Stimulated activated CD8-positive, alpha-beta memory T cell treated with anti-CD3 and anti-CD28 coated beads, Interleukin-15, amount 100 ng/mL, for 48 hours (primary cell): Measurements from ENCODE around the gene CCL22.
"Not testable (repeated sequence)": the region's sequence is repeated elsewhere in the genome, so short reads cannot be mapped to it uniquely, and the experiment has no call there.

Experiments used
- DNase-seq, 2 donors: peaks; one replicate each; pipeline ENCODE4 v3.0.0-alpha.2; 2020; ENCODE audit warnings: low read depth in 2 of 2

Gene CCL22

GRCh38 chr16:57358527-57359095 is at the start of gene CCL22:
Gene CCL22, plus strand, starts transcription at chr16:57358783. Its CDS starts 34 bp downstream, at chr16:57358817.
- DNase-seq, result peak in 1 of 2 donors; percentile 13

GRCh38 chr16:57310801-57311200 is 47.8 kb upstream of the CCL22 start:
- no peak for DNase-seq

- no peak for DNase-seq
Measured at GRCh38 chr16:57313509-57313908, 45.1 kb upstream of the CCL22 start.

- DNase-seq, result no peak
Measured at GRCh38 chr16:57314161-57314785, 44.3 kb upstream of the CCL22 start.

- DNase-seq, result no peak
Measured at GRCh38 chr16:57315416-57315815, 43.2 kb upstream of the CCL22 start.

GRCh38 chr16:57316390-57317017 is 42.1 kb upstream of the CCL22 start:
- no peak for DNase-seq

GRCh38 chr16:57318240-57318970 is 40.2 kb upstream of the CCL22 start:
- DNase-seq, result no peak

GRCh38 chr16:57319646-57320045 is 38.9 kb upstream of the CCL22 start:
- DNase-seq, result no peak

GRCh38 chr16:57324749-57325148 is 33.8 kb upstream of the CCL22 start:
- DNase-seq, result no peak

- no peak for DNase-seq
Measured at GRCh38 chr16:57325458-57325857, 33.1 kb upstream of the CCL22 start.

- DNase-seq, result no peak
Measured at GRCh38 chr16:57329718-57330327, 28.8 kb upstream of the CCL22 start.

- DNase-seq, result no peak
Measured at GRCh38 chr16:57331355-57331754, 27.2 kb upstream of the CCL22 start.

- no peak for DNase-seq
Measured at GRCh38 chr16:57333402-57333801, 25.2 kb upstream of the CCL22 start.

- no peak for DNase-seq
Measured at GRCh38 chr16:57335366-57335765, 23.2 kb upstream of the CCL22 start.

- DNase-seq, result no peak
Measured at GRCh38 chr16:57341062-57341440, 17.5 kb upstream of the CCL22 start.

GRCh38 chr16:57341441-57342303 is 16.9 kb upstream of the CCL22 start:
- DNase-seq, result no peak

GRCh38 chr16:57342606-57343005 is 16.0 kb upstream of the CCL22 start:
- DNase-seq, result not testable (repeated sequence)

GRCh38 chr16:57343221-57343620 is 15.4 kb upstream of the CCL22 start:
- DNase-seq, result no peak

- DNase-seq, result not testable (repeated sequence)
Measured at GRCh38 chr16:57344094-57344493, 14.5 kb upstream of the CCL22 start.

- DNase-seq, result no peak
Measured at GRCh38 chr16:57345021-57345420, 13.6 kb upstream of the CCL22 start.

- DNase-seq, result no peak
Measured at GRCh38 chr16:57345666-57346204, 12.8 kb upstream of the CCL22 start.
